K562 (cell line): Measurements from ENCODE around the gene COMMD10.

Source experiments
- CBFB ChIP-seq: sonication (generic); formaldehyde crosslinking; IDR thresholded peaks from 2 replicates; pipeline ENCODE4 v1.4.0; 2020; ENCODE audit warnings: mild to moderate bottlenecking, missing genetic modification reagents
- EZH2 ChIP-seq: IDR thresholded peaks from 2 replicates; pipeline ENCODE4 v1.6.1; 2012; ENCODE audit warnings: low read depth, mild to moderate bottlenecking, inconsistent platforms, low read length, borderline replicate concordance
- GABPA ChIP-seq: fragments of 200-800 bp; sonication (Bioruptor generic); conservative IDR thresholded peaks from 2 replicates; pipeline ENCODE4 v1.6.1; 2016; ENCODE audit warnings: low read depth, missing genetic modification characterization, missing compliant biosample characterization
- GATAD2B ChIP-seq: fragments of 450-650 bp; IDR thresholded peaks from 2 replicates; pipeline ENCODE4 v1.6.1; 2017; ENCODE audit warnings: mild to moderate bottlenecking, borderline replicate concordance
- POLR2A ChIP-seq: fragments of 450-650 bp; conservative IDR thresholded peaks from 2 replicates; pipeline ENCODE4 v1.6.1; 2016
- SRSF9 ChIP-seq: fragments of 200-400 bp; formaldehyde crosslinking; IDR thresholded peaks from 2 replicates; pipeline ENCODE4 v1.6.1; 2017; ENCODE audit warnings: low read depth, low read length, borderline replicate concordance
- ZBTB17 ChIP-seq: fragments of 450-650 bp; formaldehyde crosslinking; IDR thresholded peaks from 2 replicates; pipeline ENCODE4 v1.4.0; 2020; ENCODE audit warnings: mild to moderate bottlenecking
- ZKSCAN8 ChIP-seq: fragments of 200-800 bp; sonication (Bioruptor generic); IDR thresholded peaks from 2 replicates; pipeline ENCODE4 v1.6.1; 2016; ENCODE audit warnings: missing genetic modification characterization, missing compliant biosample characterization
- TF ChIP-seq, protein P1 (sequence below), 3 experiments: IDR thresholded peaks in 2 of 3; conservative IDR thresholded peaks in 1 of 3; 2 replicates each; pipeline ENCODE4 v1.5.1; 2011 to 2012; ENCODE audit warnings: low read length in 3 of 3, mild to moderate bottlenecking in 3 of 3, control low read depth in 2 of 3, improper control_type of control experiment in 1 of 3, inconsistent platforms in 1 of 3, low read depth in 1 of 3, mixed read lengths in 1 of 3, moderate library complexity in 1 of 3; ENCODE audit not compliant: insufficient read depth in 2 of 3

DNA sequence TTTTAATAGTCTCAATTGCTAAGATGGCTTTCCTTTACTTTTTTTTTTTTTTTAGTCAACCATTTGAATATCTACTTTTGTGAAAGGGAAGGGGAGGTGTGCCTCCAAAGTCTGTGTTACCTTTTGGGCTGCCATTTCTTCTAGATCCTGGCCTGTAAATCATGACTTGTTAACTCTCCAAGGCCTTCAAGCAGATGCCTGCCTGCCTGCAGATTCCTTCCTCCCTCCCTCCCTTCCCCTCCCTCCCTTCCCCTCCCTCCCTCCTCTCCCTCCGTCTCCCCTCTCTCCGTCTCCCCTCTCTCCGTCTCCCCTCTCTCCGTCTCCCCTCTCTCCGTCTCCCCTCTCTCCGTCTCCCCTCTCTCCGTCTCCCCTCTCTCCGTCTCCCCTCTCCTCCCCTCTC lies 73.1 kb downstream of the COMMD10 start:
- TF ChIP-seq ZBTB17 (CRISPR knock-in tag): no peak
- no peak for TF ChIP-seq CBFB
- no peak for TF ChIP-seq SRSF9
- TF ChIP-seq GABPA (tag): no peak
- no peak for TF ChIP-seq POLR2A
- TF ChIP-seq GATAD2B: no peak
- TF ChIP-seq EZH2: no peak
- no peak for TF ChIP-seq ZKSCAN8 (CRISPR knock-in tag)
- TF ChIP-seq, protein P1, sequence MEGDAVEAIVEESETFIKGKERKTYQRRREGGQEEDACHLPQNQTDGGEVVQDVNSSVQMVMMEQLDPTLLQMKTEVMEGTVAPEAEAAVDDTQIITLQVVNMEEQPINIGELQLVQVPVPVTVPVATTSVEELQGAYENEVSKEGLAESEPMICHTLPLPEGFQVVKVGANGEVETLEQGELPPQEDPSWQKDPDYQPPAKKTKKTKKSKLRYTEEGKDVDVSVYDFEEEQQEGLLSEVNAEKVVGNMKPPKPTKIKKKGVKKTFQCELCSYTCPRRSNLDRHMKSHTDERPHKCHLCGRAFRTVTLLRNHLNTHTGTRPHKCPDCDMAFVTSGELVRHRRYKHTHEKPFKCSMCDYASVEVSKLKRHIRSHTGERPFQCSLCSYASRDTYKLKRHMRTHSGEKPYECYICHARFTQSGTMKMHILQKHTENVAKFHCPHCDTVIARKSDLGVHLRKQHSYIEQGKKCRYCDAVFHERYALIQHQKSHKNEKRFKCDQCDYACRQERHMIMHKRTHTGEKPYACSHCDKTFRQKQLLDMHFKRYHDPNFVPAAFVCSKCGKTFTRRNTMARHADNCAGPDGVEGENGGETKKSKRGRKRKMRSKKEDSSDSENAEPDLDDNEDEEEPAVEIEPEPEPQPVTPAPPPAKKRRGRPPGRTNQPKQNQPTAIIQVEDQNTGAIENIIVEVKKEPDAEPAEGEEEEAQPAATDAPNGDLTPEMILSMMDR (IDR thresholded peaks at IDR 0.05 in 2 of 3, conservative IDR thresholded peaks at IDR 0.05 in 1 of 3; ENCODE audit: insufficient read depth in 2 of 3, low read depth in 1 of 3, low read length in 3 of 3): no peak
